Calu3 (cell line): ENCODE measurements around the gene C16orf90. TPM values are rescaled to one million over a fixed set of nuclear protein-coding genes. Genes with fewer than 3 reads are reported as not detected.

Experiments used
- BruUV-seq: library from RNA; stranded (reverse); fragments of 400-500 nt; replicated peaks from 2 replicates; lab custom pipeline; 2021; lab: Mats Ljungman, UMichigan
- CTCF ChIA-PET: fragments of 300-600 bp; sonication (Branson Sonifier 250); formaldehyde crosslinking; loops from one replicate; lab custom pipeline; 2022; ENCODE audit warnings: antibody characterized with exemption; lab: Charles Lee
- DNase-seq: peaks from one replicate; pipeline ENCODE4 v3.0.0; 2022
- H3K27ac Mint-ChIP-seq: one replicate; pipeline ENCODE4 v1.8.0; 2022; ENCODE audit warnings: mixed read lengths; ENCODE audit not compliant: unreplicated experiment
- H3K27me3 Mint-ChIP-seq: one replicate; pipeline ENCODE4 v1.8.0; 2022; ENCODE audit warnings: mixed read lengths; ENCODE audit not compliant: unreplicated experiment
- H3K36me3 Mint-ChIP-seq: one replicate; pipeline ENCODE4 v1.8.0; 2022; ENCODE audit warnings: mild to moderate bottlenecking, moderate library complexity, mixed read lengths; ENCODE audit not compliant: insufficient read depth, unreplicated experiment
- H3K4me1 Mint-ChIP-seq: one replicate; pipeline ENCODE4 v1.8.0; 2022; ENCODE audit warnings: mild to moderate bottlenecking, low read depth, mixed read lengths; ENCODE audit not compliant: unreplicated experiment
- H3K4me3 Mint-ChIP-seq: one replicate; pipeline ENCODE4 v1.8.0; 2022; ENCODE audit warnings: mild to moderate bottlenecking, low read depth, moderate library complexity, mixed read lengths; ENCODE audit not compliant: unreplicated experiment
- H3K9me3 Mint-ChIP-seq: one replicate; pipeline ENCODE4 v1.8.0; 2022; ENCODE audit warnings: low read depth, mixed read lengths; ENCODE audit not compliant: unreplicated experiment
- CTCF ChIP-seq: fragments of 200-600 bp; IDR thresholded peaks from one replicate; pipeline ENCODE4 v1.8.0; 2022; ENCODE audit warnings: antibody characterized with exemption; ENCODE audit not compliant: unreplicated experiment
- intact Hi-C: fragments of 100-400 bp; cut with micrococcal nuclease; formaldehyde crosslinking; loops from one replicate; pipeline ENCODE4 v1.10.0; 2022; ENCODE audit not compliant: unreplicated experiment
- total RNA-seq: library from RNA; stranded (reverse); gene quantifications from 2 replicates; pipeline ENCODE4 v1.2.3, GENCODE V29; 2022

Gene C16orf90
- total RNA-seq, 1 experiment from 2014 or later = not detected

DNA sequence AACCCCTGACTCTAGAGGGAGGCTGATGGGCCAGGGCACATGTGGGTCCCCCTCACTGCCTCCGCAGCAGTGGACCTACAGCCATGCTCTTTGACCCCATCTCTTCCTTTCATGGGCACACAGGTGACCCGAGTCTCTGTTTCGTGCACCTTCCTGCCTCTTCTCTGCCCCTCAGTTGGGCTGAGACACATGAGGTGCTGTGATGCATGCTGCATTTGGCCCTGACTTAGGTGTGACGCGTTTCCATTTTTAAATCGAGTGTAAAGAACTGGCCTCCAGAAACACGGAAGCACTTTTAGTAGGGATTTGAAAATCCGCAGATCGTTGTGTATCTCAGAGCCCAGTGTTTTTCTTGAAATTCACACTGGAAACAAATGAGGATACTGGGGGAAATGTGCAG is 24.6 kb downstream of the C16orf90 start:
- H3K36me3 Mint-ChIP-seq = peaks cover 21% of the 10 kb centered on the region
- no peaks in the 10 kb centered on the region for H3K9me3 Mint-ChIP-seq
- H3K4me1 Mint-ChIP-seq = peaks cover 9% of the 10 kb centered on the region
- no peak for DNase-seq
- H3K27me3 Mint-ChIP-seq = no peaks in the 10 kb centered on the region
- no TSS peak for BruUV-seq
- intact Hi-C loops = no loop called here
- no peak for TF ChIP-seq CTCF
- H3K4me3 Mint-ChIP-seq = no peak overlapping the region
- no peak overlapping the region for H3K27ac Mint-ChIP-seq
- CTCF ChIA-PET = no interaction called here

DNA sequence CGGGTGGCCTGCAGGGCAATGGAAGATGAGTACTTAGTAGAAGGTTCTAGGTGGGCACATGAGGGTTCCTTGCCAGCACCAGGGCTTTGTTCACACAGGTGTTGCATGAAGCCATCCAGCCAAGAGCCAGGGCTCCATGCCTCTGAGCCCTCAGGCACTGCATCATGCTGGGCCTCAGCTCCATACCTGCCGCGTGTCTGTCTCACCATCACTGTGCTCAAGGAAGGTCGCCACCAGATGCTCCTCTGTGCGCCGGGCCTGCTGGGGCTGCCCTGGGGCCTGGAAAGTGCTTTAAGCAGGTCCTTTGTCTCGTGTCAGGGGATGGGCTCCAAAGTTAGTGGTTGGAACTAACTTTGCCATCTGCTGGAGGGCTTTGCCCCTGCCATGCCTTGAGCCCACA is 25.6 kb downstream of the C16orf90 start:
- H3K27ac Mint-ChIP-seq = no peak overlapping the region
- H3K4me3 Mint-ChIP-seq = no peak overlapping the region
- CTCF ChIA-PET = no interaction called here

GRCh38 chr16:3468501-3468900 is 26.8 kb downstream of the C16orf90 start:
- no peak overlapping the region for H3K27ac Mint-ChIP-seq
- peaks cover 9% of the 10 kb centered on the region for H3K4me1 Mint-ChIP-seq
- no TSS peak for BruUV-seq
- no peak for TF ChIP-seq CTCF
- CTCF ChIA-PET = no interaction called here
- H3K9me3 Mint-ChIP-seq = no peaks in the 10 kb centered on the region
- intact Hi-C loops = no loop called here
- H3K27me3 Mint-ChIP-seq = no peaks in the 10 kb centered on the region
- H3K36me3 Mint-ChIP-seq = peaks cover 15% of the 10 kb centered on the region
- no peak for DNase-seq
- H3K4me3 Mint-ChIP-seq = no peak overlapping the region

More for the DNA sequence above, 25.6 kb downstream of the C16orf90 start:
- intact Hi-C loops = no loop called here
- Mint-ChIP-seq H3K4me1 (peaks cover 9% of the 10 kb centered on the region), H3K27me3 (no peaks in the 10 kb centered on the region), H3K9me3 (no peaks in the 10 kb centered on the region), H3K36me3 (peaks cover 15% of the 10 kb centered on the region)
- BruUV-seq = no TSS peak
- DNase-seq = no peak
- TF ChIP-seq CTCF = no peak

DNA sequence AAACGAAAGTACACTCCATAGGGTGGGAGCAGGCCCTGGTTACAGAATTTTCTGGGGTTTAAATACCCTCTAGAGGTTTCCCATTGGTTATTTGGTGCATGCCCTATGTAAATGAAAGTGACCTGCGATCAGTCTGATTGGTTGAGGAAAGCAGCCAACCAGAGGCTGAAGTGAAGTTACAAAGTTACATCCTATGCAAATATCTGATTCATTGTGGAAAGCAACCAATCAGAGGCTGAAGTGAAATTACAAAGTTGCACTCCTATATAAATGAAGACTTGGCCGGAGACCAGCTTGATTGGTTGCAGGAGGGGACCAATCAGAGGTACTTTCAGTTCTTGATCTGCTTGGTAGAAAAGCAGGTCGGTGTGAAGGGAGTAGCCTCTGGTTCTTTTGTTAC is 27.4 kb downstream of the C16orf90 start:
- no TSS peak for BruUV-seq
- Mint-ChIP-seq H3K27me3 (no peaks in the 10 kb centered on the region), H3K4me3 (no peak overlapping the region), H3K4me1 (peaks cover 9% of the 10 kb centered on the region), H3K36me3 (peaks cover 13% of the 10 kb centered on the region), H3K27ac (no peak overlapping the region), H3K9me3 (no peaks in the 10 kb centered on the region)
- intact Hi-C loops = no loop called here
- DNase-seq = no peak
- CTCF ChIA-PET = no interaction called here
- TF ChIP-seq CTCF = no peak
